GM12878 (cell line): ENCODE measurements around the gene MEF2C.

Source experiments
- BRCA1 ChIP-seq: IDR thresholded peaks from 2 replicates; pipeline ENCODE4 v1.6.1; 2011; ENCODE audit warnings: low read depth, low read length, improper control_type of control experiment
- CTCF ChIP-seq, 3 experiments: IDR thresholded peaks in 2 of 3; conservative IDR thresholded peaks in 1 of 3; 2 replicates each; pipeline ENCODE4 v1.5.1; 2011; ENCODE audit warnings: low read depth in 3 of 3, low read length in 3 of 3, mild to moderate bottlenecking in 3 of 3, control low read depth in 2 of 3, moderate library complexity in 2 of 3, inconsistent platforms in 1 of 3, mixed read lengths in 1 of 3; ENCODE audit not compliant: control insufficient read depth in 2 of 3, insufficient read depth in 1 of 3; ENCODE audit errors: extremely low read depth in 1 of 3
- POLR2AphosphoS5 ChIP-seq: IDR thresholded peaks from 2 replicates; pipeline ENCODE4 v1.6.1; 2011; ENCODE audit warnings: mild to moderate bottlenecking, low read length, inconsistent platforms

- TF ChIP-seq CTCF (IDR thresholded peaks at IDR 0.05 in 2 of 3, conservative IDR thresholded peaks at IDR 0.05 in 1 of 3; ENCODE audit: control insufficient read depth in 2 of 3, extremely low read depth in 1 of 3, insufficient read depth in 1 of 3, low read depth in 3 of 3, low read length in 3 of 3) (no peak), BRCA1 (no peak), POLR2AphosphoS5 (no peak)
Observed at GRCh38 chr5:88892669-88893068, 9.7 kb upstream of the MEF2C start.
